GF-D8 (cell line): ENCODE data around the gene KDM7A.
"Not testable (repeated sequence)": the region's sequence is repeated elsewhere in the genome, so short reads cannot be mapped to it uniquely, and the experiment has no call there.

Source experiments
- DNase-seq: peaks from one replicate; lab custom pipeline; 2025; lab: John Stamatoyannopoulos, UW

The KDM7A gene

DNA sequence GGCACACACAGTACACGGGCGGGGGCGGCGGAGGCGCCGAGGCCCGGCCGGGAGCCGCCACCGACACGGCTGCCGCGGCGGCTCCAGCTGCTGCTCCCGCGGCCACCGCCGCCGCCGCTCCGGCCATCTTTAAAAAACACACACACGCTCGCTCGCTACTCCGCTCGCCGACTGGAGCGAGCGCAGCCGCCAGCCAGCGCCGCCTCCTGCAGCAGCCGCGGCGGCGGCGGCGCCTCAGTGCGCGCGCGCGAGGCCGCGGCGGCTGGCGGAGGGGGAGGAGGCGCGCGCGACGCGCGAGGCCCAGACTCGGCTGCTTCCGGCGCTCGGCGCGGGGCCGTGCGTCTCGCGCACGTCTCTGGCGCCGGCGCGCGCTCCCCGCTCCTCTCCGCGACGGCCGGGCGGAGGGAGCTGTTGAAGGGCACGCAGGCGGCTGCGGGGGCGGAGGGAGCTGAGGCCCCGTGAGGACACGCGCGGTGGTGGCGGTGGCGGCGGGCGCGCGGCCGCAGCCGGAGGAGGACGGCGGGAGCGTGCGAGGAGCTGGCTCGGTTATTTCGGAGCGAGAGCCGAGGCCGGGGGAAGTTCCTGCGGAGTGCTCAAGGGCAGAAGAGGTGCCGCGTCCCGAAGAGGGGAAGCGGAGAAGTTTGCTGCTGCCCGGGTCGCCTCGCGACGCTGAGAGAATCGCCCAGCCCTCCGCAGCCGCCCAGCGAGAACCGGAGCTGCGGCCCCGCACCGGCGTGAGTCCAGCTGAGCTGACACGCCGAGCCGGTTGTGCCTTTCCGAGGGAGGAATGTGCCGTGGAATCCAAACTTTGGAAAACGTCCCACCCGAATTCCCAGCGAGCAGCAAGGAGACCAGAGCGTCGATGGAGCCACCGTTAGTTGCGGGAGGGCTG lies at the start of gene KDM7A:
KDM7A (minus strand) TSS at position 173 of the 892 bp plus-strand sequence; CDS start at position 127, 46 bp downstream.
- peak; percentile 55 for DNase-seq

GRCh38 chr7:140225562-140226249 lies 48.9 kb upstream of the KDM7A start:
- DNase-seq: no peak

GRCh38 chr7:140223515-140224221 lies 46.9 kb upstream of the KDM7A start:
- no peak for DNase-seq

DNA sequence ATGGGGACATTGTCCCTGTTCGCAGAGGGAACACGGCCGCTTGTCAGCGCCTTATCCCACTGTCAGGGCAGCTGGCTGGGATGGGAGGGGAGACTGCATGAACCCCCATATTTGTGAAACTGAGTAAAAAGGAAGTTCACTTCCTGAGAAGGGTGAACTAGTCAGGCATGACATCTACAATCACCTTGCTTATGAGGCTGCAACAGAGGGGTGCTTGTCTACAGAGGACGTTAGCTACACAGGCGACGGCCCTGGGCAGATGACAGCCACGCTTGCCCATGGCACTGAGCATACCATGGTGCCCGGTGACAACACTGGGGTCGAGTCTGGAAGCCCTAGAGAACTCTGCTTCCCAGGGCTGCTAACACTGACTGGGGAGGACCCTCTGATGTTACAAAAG lies 46.0 kb upstream of the KDM7A start:
- no peak for DNase-seq

GRCh38 chr7:140219672-140220524 lies 43.1 kb upstream of the KDM7A start:
- DNase-seq: no peak

- DNase-seq: no peak
These were observed 41.9 kb upstream of the KDM7A start for GRCh38 chr7:140218656-140219055.

DNA sequence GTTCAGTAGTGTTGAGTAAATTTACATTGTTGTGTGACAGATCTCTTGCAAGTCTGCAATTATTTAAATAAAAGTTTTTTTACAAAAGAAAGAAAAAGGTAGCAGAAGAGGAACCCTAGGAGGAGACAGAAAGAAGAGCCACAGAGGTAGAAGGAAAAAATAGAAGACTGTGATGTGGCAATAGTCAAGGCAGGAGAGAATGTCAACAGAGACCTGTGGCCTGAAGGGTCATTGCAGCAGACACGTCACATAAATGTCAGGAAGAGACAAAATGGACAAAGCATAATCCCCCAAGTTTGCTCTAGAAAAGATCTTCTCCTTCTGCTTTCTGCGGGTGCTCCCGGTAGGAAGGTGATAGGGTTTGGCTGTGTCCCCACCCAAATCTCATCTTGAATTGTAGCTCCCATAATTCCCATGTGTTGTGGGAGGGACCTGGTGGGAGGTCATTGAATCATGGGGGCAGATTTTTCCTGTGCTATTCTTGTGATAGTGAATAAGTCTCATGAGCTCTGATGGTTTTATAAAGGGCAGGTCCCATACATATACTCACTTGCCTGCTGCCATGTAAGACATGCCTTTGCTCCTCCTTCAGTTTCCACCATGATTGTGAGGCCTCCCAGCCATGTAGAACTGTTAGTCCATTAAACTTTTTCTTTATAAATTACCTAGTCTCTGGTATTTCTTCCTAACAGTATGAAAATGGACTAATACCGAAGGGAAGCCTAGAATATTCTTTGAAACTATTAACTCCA lies 41.1 kb upstream of the KDM7A start:
- no peak for DNase-seq

DNA sequence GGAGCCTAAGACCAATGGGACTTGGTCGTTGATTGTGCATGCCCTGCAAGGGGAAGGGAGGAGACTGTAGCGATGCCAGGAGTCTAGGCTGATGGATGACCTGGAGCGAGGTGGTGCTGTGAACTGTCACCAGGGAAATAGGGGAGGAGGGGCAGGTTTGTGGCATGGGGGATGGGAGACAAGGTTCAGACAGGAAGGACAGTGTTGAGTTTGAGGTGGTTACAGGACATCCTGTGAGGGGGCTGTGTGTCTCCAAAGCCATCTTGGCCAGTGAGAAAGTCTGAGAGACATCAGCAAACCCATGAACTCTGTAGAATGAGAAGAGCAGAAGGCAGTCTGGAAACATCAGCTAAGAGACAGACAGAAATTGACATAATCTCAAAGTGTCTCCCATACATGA lies 38.5 kb upstream of the KDM7A start:
- no peak for DNase-seq

DNA sequence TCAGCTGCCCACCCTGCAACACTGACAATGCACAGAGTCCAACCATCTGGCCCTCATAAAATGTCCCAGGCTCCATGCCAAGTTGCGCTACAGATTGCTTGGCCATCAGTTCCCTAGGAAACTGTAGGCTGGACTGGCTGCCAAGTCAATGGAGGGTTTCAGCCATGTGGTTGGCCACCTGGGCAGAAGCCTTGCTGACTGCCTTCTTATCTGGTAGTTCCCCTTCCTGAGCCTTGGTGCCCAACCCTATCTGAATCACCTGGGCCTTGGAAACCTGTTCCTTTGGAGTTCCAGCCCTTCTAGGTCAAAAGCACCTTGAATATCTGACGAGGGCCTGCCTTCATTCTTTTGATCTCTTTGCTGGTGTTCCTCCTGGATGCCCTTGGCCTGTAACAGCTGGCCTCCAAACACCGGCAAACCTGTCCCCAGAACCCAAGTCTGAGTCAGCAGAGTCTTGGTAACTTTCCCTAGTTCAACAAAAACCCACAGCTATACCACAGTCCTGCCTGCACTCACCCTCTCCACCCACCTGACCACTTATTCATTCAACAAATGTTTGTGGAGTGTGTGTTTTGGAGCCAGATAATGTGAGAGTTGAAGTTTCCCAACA lies 37.4 kb upstream of the KDM7A start:
- DNase-seq: no peak

- DNase-seq: no peak
These were observed 36.9 kb upstream of the KDM7A start for GRCh38 chr7:140213684-140214074.

DNA sequence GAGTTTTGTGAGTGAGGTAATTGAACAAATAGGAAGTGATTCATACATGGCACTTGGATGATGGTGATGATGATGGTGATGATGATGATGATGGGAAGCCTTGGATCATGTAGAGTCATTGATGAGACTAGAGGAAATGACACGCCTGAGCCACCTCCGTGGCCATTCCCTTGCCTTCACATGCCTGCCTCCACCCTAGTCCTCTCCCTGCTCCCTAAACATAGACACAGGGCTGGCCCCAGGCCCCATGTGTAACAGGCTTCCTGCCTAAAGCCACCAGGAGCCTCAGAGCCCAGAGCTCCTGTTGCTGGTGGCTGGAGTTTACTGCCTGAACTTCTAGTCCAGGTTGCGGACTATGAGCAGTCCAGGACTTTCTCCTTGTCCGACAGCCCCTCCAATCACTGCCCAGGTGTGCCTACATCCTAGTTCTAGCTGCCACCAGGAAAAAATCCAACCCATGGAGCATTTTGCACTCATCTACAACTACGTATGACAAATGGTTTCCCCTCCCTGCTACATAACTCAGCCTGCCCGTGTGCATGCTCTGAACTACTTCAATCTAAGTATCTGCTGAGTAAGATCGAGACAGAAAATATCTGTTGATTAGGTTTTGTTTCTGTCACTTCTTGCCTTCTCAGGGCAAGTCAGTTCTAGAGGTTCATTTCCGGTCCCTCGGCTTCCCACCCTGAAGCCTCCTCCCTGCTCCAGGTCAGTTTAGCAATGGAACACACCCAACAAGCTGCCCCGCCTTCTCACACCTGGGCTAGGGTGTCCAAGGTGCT lies 35.5 kb upstream of the KDM7A start:
- DNase-seq: no peak

- no peak for DNase-seq
These were observed 34.9 kb upstream of the KDM7A start for GRCh38 chr7:140211698-140212097.

- DNase-seq: no peak
These were observed 33.3 kb upstream of the KDM7A start for GRCh38 chr7:140209866-140210609.

GRCh38 chr7:140206616-140207389 lies 30.0 kb upstream of the KDM7A start:
- no peak for DNase-seq

GRCh38 chr7:140205600-140205999 lies 28.8 kb upstream of the KDM7A start:
- no peak for DNase-seq

- no peak for DNase-seq
These were observed 26.8 kb upstream of the KDM7A start for GRCh38 chr7:140203556-140203955.

DNA sequence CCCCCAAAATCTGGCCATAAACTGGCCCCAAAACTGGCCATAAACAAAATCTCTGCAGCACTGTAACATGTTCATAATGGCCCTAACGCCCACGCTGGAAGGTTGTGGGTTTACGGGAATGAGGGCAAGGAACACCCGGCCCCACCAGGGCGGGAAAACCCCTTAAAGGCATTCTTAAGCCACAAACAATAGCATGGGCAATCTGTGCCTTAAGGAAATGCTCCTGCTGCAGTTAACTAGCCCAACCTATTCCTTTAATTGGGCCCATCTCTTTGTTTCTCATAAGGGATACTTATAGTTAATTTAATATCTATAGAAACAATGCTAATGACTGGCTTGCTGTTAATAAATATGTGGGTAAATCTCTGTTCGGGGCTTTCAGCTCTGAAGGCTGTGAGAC lies 26.2 kb upstream of the KDM7A start:
- DNase-seq: not testable (repeated sequence)

DNA sequence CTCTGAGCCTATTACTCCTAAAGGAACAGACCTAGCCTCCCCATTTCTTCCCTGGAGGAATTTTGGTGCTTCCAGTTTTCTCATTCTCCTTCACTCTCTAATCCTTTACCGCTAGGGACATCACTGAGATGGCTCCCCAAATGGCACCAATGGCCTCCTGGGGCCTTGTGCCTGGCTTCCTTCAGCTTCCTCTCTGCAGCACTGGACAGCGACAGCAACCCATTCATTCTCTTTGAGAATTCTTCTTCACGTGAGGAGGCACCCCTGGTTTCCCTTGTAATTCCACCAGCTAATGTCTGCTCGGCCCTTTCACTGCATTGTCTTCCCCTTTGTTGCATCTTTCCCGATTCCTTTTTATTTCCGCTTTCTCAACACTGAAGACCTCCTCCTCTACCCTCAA lies 24.6 kb upstream of the KDM7A start:
- DNase-seq: no peak
